KMS-11 (cell line): ENCODE results near the gene TSPAN18.

Source experiments
- H2AFZ ChIP-seq: fragments of 200-600 bp; sonication (generic); 2 replicates; pipeline ENCODE4 v1.6.1; 2016; ENCODE audit warnings: antibody characterized with exemption, mixed run types, low read depth
- H3K27ac ChIP-seq: fragments of 200-600 bp; sonication (generic); 2 replicates; pipeline ENCODE4 v1.6.1; 2016; ENCODE audit warnings: mild to moderate bottlenecking, mixed run types
- H3K27me3 ChIP-seq: fragments of 200-600 bp; sonication (generic); 2 replicates; pipeline ENCODE4 v1.6.1; 2017; ENCODE audit warnings: mild to moderate bottlenecking, low read depth, mixed run types, moderate library complexity; ENCODE audit not compliant: insufficient read depth
- H3K36me3 ChIP-seq: fragments of 200-600 bp; sonication (generic); 2 replicates; pipeline ENCODE4 v1.6.1; 2017; ENCODE audit warnings: mild to moderate bottlenecking, mixed run types; ENCODE audit not compliant: insufficient read depth
- H3K4me1 ChIP-seq: fragments of 200-600 bp; sonication (generic); 2 replicates; pipeline ENCODE4 v1.6.1; 2016; ENCODE audit warnings: mild to moderate bottlenecking, low read depth, mixed run types; ENCODE audit not compliant: poor library complexity, severe bottlenecking
- H3K4me2 ChIP-seq: fragments of 200-600 bp; sonication (generic); 2 replicates; pipeline ENCODE4 v1.7.0; 2016; ENCODE audit warnings: mild to moderate bottlenecking, mixed run types
- H3K4me3 ChIP-seq: fragments of 200-600 bp; sonication (generic); IDR thresholded peaks from 2 replicates; pipeline ENCODE4 v1.6.1; 2017; ENCODE audit warnings: low read depth, low read length, mixed read lengths; ENCODE audit not compliant: insufficient read depth
- H3K79me2 ChIP-seq: fragments of 200-600 bp; sonication (generic); 2 replicates; pipeline ENCODE4 v1.6.1; 2016; ENCODE audit warnings: low read depth, mixed run types; ENCODE audit not compliant: insufficient read depth
- H3K9ac ChIP-seq: fragments of 200-600 bp; sonication (generic); 2 replicates; pipeline ENCODE4 v1.6.1; 2016; ENCODE audit warnings: mild to moderate bottlenecking, mixed run types
- H4K20me1 ChIP-seq: fragments of 200-600 bp; sonication (generic); 2 replicates; pipeline ENCODE4 v1.6.1; 2016; ENCODE audit warnings: mild to moderate bottlenecking, mixed run types; ENCODE audit not compliant: insufficient read depth
- CTCF ChIP-seq: fragments of 200-600 bp; sonication (generic); conservative IDR thresholded peaks from 2 replicates; pipeline ENCODE4 v1.6.1; 2017; ENCODE audit warnings: low read depth, mild to moderate bottlenecking, antibody characterized with exemption, low read length, moderate library complexity, mixed read lengths

The TSPAN18 gene

GRCh38 chr11:44853666-44854065 lies 126.9 kb downstream of the TSPAN18 start:
- no peaks in the 10 kb centered on the region for H3K79me2 ChIP-seq
- no peak overlapping the region for H3K27ac ChIP-seq
- no peaks in the 10 kb centered on the region for H3K4me1 ChIP-seq
- no peak for TF ChIP-seq CTCF
- H3K36me3 ChIP-seq = no peaks in the 10 kb centered on the region
- no peaks in the 10 kb centered on the region for H3K27me3 ChIP-seq
- no peak overlapping the region for H3K9ac ChIP-seq
- no peaks in the 10 kb centered on the region for H4K20me1 ChIP-seq
- H3K4me3 ChIP-seq = no peak overlapping the region
- H3K4me2 ChIP-seq = no peak overlapping the region
- no peak overlapping the region for H2AFZ ChIP-seq

DNA sequence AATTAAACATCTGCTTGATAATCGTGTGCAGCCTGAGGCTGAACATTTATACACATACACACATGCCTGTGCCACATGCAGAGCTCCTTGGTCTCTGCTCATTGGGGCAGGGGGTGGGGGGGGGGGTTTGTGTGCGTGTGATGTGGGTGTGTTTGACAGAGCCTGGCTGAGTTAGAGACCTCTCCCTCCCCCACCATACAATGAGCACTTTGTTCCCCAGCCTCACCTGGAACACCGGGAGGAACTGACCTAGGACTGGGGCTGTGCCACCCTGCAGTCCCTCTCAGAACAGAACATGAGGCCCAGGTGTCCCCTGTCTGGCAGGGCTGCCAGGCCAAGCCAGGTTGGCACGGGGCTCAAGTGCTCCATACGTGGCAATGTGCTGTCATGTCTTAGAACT lies 127.3 kb downstream of the TSPAN18 start:
- H3K27ac ChIP-seq = no peak overlapping the region
- H3K4me1 ChIP-seq = no peaks in the 10 kb centered on the region
- no peaks in the 10 kb centered on the region for H3K27me3 ChIP-seq
- H3K4me3 ChIP-seq = no peak overlapping the region
- H3K36me3 ChIP-seq = no peaks in the 10 kb centered on the region
- H4K20me1 ChIP-seq = no peaks in the 10 kb centered on the region
- TF ChIP-seq CTCF = no peak
- no peak overlapping the region for H3K9ac ChIP-seq
- no peak overlapping the region for H2AFZ ChIP-seq
- no peak overlapping the region for H3K4me2 ChIP-seq
- H3K79me2 ChIP-seq = no peaks in the 10 kb centered on the region

DNA sequence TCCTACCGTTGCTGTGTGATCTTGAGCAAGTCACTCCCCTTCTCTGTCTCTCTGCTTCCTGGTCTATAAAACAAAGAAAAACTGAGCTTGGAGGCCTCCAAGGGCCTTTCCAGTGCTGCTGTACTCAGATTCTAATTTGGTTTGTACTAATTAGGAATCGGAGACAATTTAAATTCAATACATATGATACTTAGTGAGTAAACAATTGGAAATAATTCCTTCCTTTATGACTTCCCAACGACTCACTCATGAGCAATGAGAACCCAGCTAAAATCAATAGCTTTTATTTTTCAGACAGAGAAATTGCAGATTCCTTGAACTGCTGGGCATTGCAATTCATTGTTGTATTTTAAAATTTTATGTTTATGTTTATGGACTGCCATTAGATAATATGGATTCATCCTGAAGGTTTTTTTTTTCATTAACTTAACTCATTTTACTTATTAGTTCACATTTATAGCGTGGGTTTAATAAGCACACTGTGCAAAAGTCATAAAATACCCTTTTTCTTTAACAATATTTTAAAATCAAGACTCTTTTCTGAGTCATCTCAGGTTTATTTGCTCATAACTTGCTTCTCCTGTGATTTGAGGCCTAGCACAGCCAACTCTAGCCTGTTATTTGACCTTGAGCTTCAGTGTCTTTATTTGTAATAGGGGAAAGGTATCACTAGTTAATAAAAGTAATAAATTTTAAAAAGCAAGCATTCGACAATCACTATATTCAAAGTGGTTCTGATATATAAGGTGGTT lies 128.2 kb downstream of the TSPAN18 start:
- H3K27ac ChIP-seq = no peak overlapping the region
- H3K9ac ChIP-seq = no peak overlapping the region
- no peaks in the 10 kb centered on the region for H3K27me3 ChIP-seq
- H3K4me3 ChIP-seq = no peak overlapping the region
- no peak overlapping the region for H2AFZ ChIP-seq
- no peaks in the 10 kb centered on the region for H3K36me3 ChIP-seq
- no peak overlapping the region for H3K4me2 ChIP-seq
- H3K4me1 ChIP-seq = no peaks in the 10 kb centered on the region
- TF ChIP-seq CTCF = no peak
- no peaks in the 10 kb centered on the region for H3K79me2 ChIP-seq
- no peaks in the 10 kb centered on the region for H4K20me1 ChIP-seq

DNA sequence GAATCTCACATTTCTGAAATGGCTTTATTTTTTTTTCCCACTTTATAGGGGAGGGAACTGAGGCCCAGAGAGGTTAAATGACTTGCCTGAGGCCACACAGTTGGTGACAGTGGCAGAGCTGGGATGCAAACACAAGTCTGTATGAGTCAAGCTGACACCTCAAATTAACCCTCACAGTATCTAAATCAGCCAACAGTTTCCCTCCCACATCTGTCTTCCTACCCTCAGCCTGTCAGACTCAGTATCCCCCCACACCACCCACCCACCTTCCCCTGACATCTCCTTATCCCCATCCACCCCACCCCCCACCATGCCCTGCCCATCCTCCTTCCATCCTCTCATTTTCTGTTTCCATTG lies 128.7 kb downstream of the TSPAN18 start:
- no peaks in the 10 kb centered on the region for H3K27me3 ChIP-seq
- H3K4me1 ChIP-seq = peaks cover 4% of the 10 kb centered on the region
- H3K9ac ChIP-seq = no peak overlapping the region
- no peak for TF ChIP-seq CTCF
- no peaks in the 10 kb centered on the region for H3K79me2 ChIP-seq
- H3K4me2 ChIP-seq = no peak overlapping the region
- no peaks in the 10 kb centered on the region for H4K20me1 ChIP-seq
- no peak overlapping the region for H2AFZ ChIP-seq
- H3K4me3 ChIP-seq = no peak overlapping the region
- H3K27ac ChIP-seq = no peak overlapping the region
- H3K36me3 ChIP-seq = no peaks in the 10 kb centered on the region
